Gastroesophageal sphincter (tissue), 4 donors: ENCODE measurements around the gene FRAT2. TPM values are rescaled to one million over a fixed set of nuclear protein-coding genes. Genes with fewer than 3 reads are reported as not detected.

Experiments used
- ATAC-seq: fragments of 150-250 bp; one replicate; pipeline ENCODE4 v1.9.1; 2016; ENCODE audit warnings: mild to moderate bottlenecking, moderate library complexity
- H3K27ac ChIP-seq, 4 donors: fragments of 200-600 bp; sonication (generic) in 3 of 4; 1 replicate in 3 of 4; 2 replicates in 1 of 4; pipeline ENCODE4 v1.5.1; 2016 to 2019
- H3K27me3 ChIP-seq: fragments of 200-600 bp; sonication (generic); one replicate; pipeline ENCODE4 v1.5.1; 2019
- H3K36me3 ChIP-seq, 2 donors: fragments of 200-600 bp; sonication (generic); one replicate each; pipeline ENCODE4 v1.5.1; 2019; ENCODE audit warnings: control low read depth in 1 of 2
- H3K4me1 ChIP-seq, 3 donors: fragments of 200-600 bp; sonication (generic); 1 replicate in 2 of 3; 2 replicates in 1 of 3; pipeline ENCODE4 v1.5.1; 2016 to 2019; ENCODE audit warnings: control low read depth in 2 of 3
- H3K4me3 ChIP-seq, 2 donors: fragments of 200-600 bp; sonication (generic); one replicate each; pipeline ENCODE4 v1.5.1; 2019; ENCODE audit warnings: mild to moderate bottlenecking in 1 of 2, moderate library complexity in 1 of 2
- H3K9me3 ChIP-seq, 3 donors: fragments of 200-600 bp; sonication (generic); one replicate each; pipeline ENCODE4 v1.5.1; 2017 to 2019; ENCODE audit warnings: control low read depth in 2 of 3
- EP300 ChIP-seq: sonication (generic); formaldehyde crosslinking; IDR thresholded peaks from one replicate; pipeline ENCODE4 v1.6.1; 2017; ENCODE audit warnings: antibody characterized with exemption, mild to moderate bottlenecking
- POLR2A ChIP-seq, 2 donors: fragments of 450-650 bp; IDR thresholded peaks; one replicate each; pipeline ENCODE4 v1.6.1; 2017; ENCODE audit warnings: antibody characterized with exemption in 2 of 2, mild to moderate bottlenecking in 2 of 2, moderate library complexity in 1 of 2
- POLR2AphosphoS5 ChIP-seq: sonication (generic); formaldehyde crosslinking; IDR thresholded peaks from one replicate; pipeline ENCODE4 v1.6.1; 2017; ENCODE audit warnings: antibody characterized with exemption
- WGBS, 2 donors: methylation state at CpG; one replicate each; pipeline ENCODE4 v1.1.5; 2018; ENCODE audit warnings: low coverage in 1 of 2; 5-methylcytosine and 5-hydroxymethylcytosine counted together
- total RNA-seq, 4 donors: library from RNA; depleted of rRNA; stranded (reverse); fragments of >200 nt; gene quantifications; one replicate each; pipeline ENCODE4 v1.1.0, GENCODE V29; 2016
- TF ChIP-seq, protein P1 (sequence below), 4 experiments: fragments of 200-600 bp in 2 of 4; fragments of 450-650 bp in 2 of 4; sonication (generic) in 1 of 4; IDR thresholded peaks; one replicate each; pipeline ENCODE4 v1.5.1; 2017 to 2019; ENCODE audit warnings: antibody characterized with exemption in 4 of 4, mild to moderate bottlenecking in 2 of 4, moderate library complexity in 2 of 4

FRAT2 gene
- total RNA-seq, 4 donors from 2014 or later: 10.8 to 20.9 (median 12.5) TPM

DNA sequence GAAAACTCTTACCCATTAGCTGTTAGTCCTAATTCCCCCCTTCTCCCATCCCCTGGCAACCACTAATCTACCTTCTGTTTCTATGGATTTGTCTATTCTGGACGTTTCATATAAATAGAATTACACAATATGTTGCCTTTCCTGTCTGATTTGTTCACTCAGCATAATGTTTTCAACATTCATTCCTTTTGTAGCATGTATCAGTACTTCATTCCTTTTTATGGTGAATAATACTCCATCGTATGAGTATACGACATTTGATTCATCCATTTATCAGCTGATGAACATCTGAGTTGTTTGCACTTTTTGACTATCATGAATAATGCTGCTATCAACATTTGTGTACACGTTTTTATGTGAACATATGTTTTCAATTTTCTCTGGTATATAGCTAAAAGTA lies 19.9 kb downstream of the FRAT2 start:
- ATAC-seq: no peak
- no peaks in the 10 kb centered on the region for H3K27me3 ChIP-seq
- WGBS, 2 donors: 54 to 64% methylated on average over 4 of the region's 4 CpGs

DNA sequence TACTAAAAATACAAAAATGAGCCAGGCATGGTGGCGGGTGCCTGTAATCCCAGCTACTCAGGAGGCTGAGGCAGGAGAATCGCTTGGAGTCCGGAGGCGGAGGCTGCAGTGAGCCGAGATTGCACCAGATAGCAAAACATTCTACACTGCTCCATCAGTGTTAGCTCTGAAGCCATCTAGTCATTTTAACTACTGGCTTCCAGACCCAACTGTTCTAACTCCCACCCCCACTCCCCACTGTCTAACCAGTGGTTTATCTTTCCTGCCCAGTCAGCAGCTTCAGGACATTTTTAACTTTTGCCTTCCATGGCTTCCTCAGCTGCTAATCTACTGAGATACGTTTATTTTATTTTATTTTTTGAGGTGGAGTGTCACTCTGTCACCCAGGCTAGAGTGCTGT lies 21.6 kb downstream of the FRAT2 start:
- H3K4me1 ChIP-seq: no peaks in the 10 kb centered on the region
- WGBS, 2 donors: 67 to 92% methylated on average over 2 to 6 of the region's 6 CpGs
- TF ChIP-seq EP300 (no peak), POLR2A (IDR thresholded peaks at IDR 0.05) (no peak), POLR2AphosphoS5 (no peak)
- TF ChIP-seq, protein P1, sequence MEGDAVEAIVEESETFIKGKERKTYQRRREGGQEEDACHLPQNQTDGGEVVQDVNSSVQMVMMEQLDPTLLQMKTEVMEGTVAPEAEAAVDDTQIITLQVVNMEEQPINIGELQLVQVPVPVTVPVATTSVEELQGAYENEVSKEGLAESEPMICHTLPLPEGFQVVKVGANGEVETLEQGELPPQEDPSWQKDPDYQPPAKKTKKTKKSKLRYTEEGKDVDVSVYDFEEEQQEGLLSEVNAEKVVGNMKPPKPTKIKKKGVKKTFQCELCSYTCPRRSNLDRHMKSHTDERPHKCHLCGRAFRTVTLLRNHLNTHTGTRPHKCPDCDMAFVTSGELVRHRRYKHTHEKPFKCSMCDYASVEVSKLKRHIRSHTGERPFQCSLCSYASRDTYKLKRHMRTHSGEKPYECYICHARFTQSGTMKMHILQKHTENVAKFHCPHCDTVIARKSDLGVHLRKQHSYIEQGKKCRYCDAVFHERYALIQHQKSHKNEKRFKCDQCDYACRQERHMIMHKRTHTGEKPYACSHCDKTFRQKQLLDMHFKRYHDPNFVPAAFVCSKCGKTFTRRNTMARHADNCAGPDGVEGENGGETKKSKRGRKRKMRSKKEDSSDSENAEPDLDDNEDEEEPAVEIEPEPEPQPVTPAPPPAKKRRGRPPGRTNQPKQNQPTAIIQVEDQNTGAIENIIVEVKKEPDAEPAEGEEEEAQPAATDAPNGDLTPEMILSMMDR (IDR thresholded peaks at IDR 0.05): no peak
- no peaks in the 10 kb centered on the region for H3K36me3 ChIP-seq
- H3K4me3 ChIP-seq: no peak overlapping the region
- ATAC-seq: no peak
- no peaks in the 10 kb centered on the region for H3K27me3 ChIP-seq
- H3K27ac ChIP-seq: no peak overlapping the region
- H3K9me3 ChIP-seq: no peaks in the 10 kb centered on the region

More for the DNA sequence above, 19.9 kb downstream of the FRAT2 start:
- Histone ChIP-seq H3K9me3 (no peaks in the 10 kb centered on the region), H3K27ac (no peak overlapping the region), H3K4me1 (peaks cover 0 to 6% (median 0%) of the 10 kb centered on the region in 3 donors), H3K4me3 (no peak overlapping the region), H3K36me3 (no peaks in the 10 kb centered on the region)
- TF ChIP-seq, protein P1 (IDR thresholded peaks at IDR 0.05): no peak
- no peak for TF ChIP-seq POLR2A (IDR thresholded peaks at IDR 0.05)

DNA sequence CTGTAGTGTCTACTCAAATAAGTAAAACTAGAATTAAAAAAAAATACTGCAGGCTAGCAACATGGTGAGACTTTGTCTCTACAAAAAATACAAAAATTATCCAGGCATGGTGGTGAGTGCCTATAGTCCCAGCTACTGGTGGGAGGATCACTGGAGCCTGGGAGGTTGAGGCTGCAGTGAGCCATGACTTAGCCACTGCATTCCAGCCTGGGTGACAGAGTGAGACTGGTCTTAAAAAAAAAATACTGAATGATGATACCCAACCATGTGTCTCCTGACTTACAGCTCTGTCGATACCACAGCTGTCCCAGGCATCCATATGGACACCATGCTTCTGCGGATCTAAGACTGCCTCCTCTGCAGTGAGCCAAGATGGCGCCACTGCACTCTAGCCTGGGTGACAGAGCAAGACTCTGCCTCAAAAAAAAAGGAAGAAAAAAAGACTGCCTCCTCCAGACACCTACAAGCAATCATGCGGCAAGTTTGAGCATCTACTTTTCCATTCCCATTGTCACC lies 23.4 kb downstream of the FRAT2 start:
- TF ChIP-seq POLR2AphosphoS5 (no peak), POLR2A (IDR thresholded peaks at IDR 0.05) (no peak), EP300 (no peak)

DNA sequence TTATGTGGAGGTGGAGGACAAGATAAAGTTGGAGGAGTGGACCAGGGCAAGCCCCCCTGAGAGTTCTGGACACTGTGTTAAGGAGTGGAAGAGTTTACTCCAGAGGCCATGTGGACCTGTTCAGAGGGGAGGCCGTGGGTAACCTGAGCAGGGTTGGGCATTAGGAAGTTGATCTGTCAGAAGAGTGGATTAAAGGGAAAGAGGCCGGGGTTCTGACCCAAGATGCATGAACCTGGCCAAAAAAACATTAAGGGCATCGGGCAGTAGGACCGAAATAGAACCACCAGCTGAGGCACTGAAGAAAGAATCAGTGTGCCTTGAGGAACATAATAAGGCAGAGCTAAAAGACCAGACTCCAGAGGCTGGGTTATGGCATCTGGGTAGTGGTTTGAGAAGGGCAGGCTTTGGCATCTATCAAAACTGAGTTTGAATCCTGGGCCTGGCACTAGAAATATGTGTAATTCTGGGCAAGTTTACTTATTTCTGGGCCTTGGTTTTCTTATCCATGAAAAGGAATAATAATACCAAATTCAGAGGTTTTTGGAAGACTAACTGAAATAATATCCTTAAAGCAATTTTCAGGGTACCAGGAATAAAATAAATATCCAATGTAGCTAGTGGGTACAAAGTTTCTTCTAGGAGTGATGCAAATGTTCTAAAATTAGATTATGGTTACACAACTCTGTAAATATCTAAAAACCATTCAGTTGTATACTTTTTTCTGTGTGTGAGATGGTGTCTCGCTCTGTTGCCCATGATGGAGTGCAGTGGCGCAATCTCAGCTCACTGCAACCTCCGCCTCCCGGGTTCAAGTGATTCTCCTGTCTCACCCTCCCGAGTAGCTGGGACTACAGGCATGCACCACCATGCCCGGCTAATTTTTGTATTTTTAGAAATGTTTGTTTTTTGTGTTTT lies 26.4 kb downstream of the FRAT2 start:
- H3K9me3 ChIP-seq: no peaks in the 10 kb centered on the region
- H3K27ac ChIP-seq: no peak overlapping the region
- 75 to 82% methylated on average over 9 to 10 of the region's 10 CpGs for WGBS, 2 donors
- no peaks in the 10 kb centered on the region for H3K4me1 ChIP-seq
- no peaks in the 10 kb centered on the region for H3K36me3 ChIP-seq
- H3K27me3 ChIP-seq: no peaks in the 10 kb centered on the region
- no peak for TF ChIP-seq POLR2A (IDR thresholded peaks at IDR 0.05)
- no peak for TF ChIP-seq POLR2AphosphoS5
- no peak for TF ChIP-seq EP300
- TF ChIP-seq, protein P1 (IDR thresholded peaks at IDR 0.05): no peak
- H3K4me3 ChIP-seq: no peak overlapping the region
- ATAC-seq: no peak

More for the DNA sequence above, 23.4 kb downstream of the FRAT2 start:
- Histone ChIP-seq H3K4me3 (no peak overlapping the region), H3K36me3 (no peaks in the 10 kb centered on the region), H3K9me3 (no peaks in the 10 kb centered on the region), H3K27me3 (no peaks in the 10 kb centered on the region), H3K4me1 (no peaks in the 10 kb centered on the region), H3K27ac (no peak overlapping the region)
- ATAC-seq: no peak
- WGBS, 2 donors: 94 to 100% methylated on average over 2 to 4 of the region's 4 CpGs

- WGBS, 2 donors: no CpG with 5 or more reads among the region's 1 CpG
- no peaks in the 10 kb centered on the region for H3K4me1 ChIP-seq
Measured at GRCh38 chr10:97307441-97307840, 27.1 kb downstream of the FRAT2 start.

More at GRCh38 chr10:97307441-97307840, 27.1 kb downstream of the FRAT2 start:
- Histone ChIP-seq H3K4me3 (no peak overlapping the region), H3K36me3 (no peaks in the 10 kb centered on the region), H3K27me3 (no peaks in the 10 kb centered on the region), H3K27ac (no peak overlapping the region), H3K9me3 (no peaks in the 10 kb centered on the region)
- TF ChIP-seq, protein P1 (IDR thresholded peaks at IDR 0.05): no peak
- no peak for TF ChIP-seq EP300
- ATAC-seq: no peak
